GM12878 (cell line): ENCODE measurements around the gene UNC119. TPM values are rescaled to one million over a fixed set of nuclear protein-coding genes. Genes with fewer than 3 reads are reported as not detected.

Experiments used
- ATAC-seq: fragments of 200-7000 bp; cut with Tn5 transposase; 3 replicates; pipeline ENCODE4 v1.9.1; 2020; ENCODE audit warnings: mild to moderate bottlenecking, moderate library complexity
- BruUV-seq: library from RNA; stranded (reverse); fragments of 400-500 nt; replicated peaks from 2 replicates; lab custom pipeline; 2021; lab: Mats Ljungman, UMichigan
- CTCF ChIA-PET: fragments of 300-600 bp; sonication (Branson Sonifier 250); formaldehyde crosslinking; extraction: SDS; loops from one replicate; lab custom pipeline; 2021; ENCODE audit warnings: inconsistent platforms; lab: Yijun Ruan, JAX
- POLR2A ChIA-PET: fragments of 350-600 bp; formaldehyde crosslinking; extraction: SDS; loops from one replicate; lab custom pipeline; 2021; ENCODE audit warnings: inconsistent platforms; lab: Charles Lee
- RAD21 ChIA-PET: fragments of 300-600 bp; sonication (Branson Sonifier 250); formaldehyde crosslinking; loops from one replicate; lab custom pipeline; 2023; ENCODE audit warnings: antibody characterized with exemption; ENCODE audit not compliant: unreplicated experiment; lab: Charles Lee
- SMC1A ChIA-PET: fragments of 300-600 bp; sonication (Branson Sonifier 250); formaldehyde crosslinking; loops from one replicate; lab custom pipeline; 2023; ENCODE audit not compliant: unreplicated experiment, uncharacterized antibody; lab: Charles Lee
- DNase-seq: peaks from one replicate; pipeline ENCODE4 v3.0.0-alpha.2; 2011; ENCODE audit warnings: low read depth, low spot score
- FAIRE-seq: peaks from 3 replicates; lab custom pipeline; 2011; peaks lifted over from hg19 to GRCh38; lab: Jason Lieb, UNC
- H2AFZ ChIP-seq: 2 replicates; pipeline ENCODE4 v1.6.0; 2011; ENCODE audit warnings: low read depth, low read length, control low read depth; ENCODE audit not compliant: control insufficient read depth
- H3K27ac ChIP-seq: 2 replicates; pipeline ENCODE4 v1.5.1; 2011; ENCODE audit warnings: control low read depth; ENCODE audit not compliant: control insufficient read depth, insufficient read depth
- H3K27me3 ChIP-seq, 2 experiments: replicated peaks in 1 of 2; 2 replicates each; pipeline versions ENCODE4 v1.6.0 to v1.6.1; 2011; ENCODE audit warnings: low read length in 1 of 2; ENCODE audit not compliant: control insufficient read depth in 2 of 2, insufficient read depth in 2 of 2
- H3K36me3 ChIP-seq, 2 experiments: 2 replicates each; pipeline ENCODE4 v1.5.1; 2011; ENCODE audit warnings: low read length in 1 of 2; ENCODE audit not compliant: control insufficient read depth in 2 of 2, insufficient read depth in 2 of 2
- H3K4me1 ChIP-seq: 2 replicates; pipeline ENCODE4 v1.6.1; 2011; ENCODE audit warnings: mild to moderate bottlenecking, low read length, moderate library complexity, mixed read lengths; ENCODE audit not compliant: control insufficient read depth, insufficient read depth
- H3K4me2 ChIP-seq: 2 replicates; pipeline ENCODE4 v1.6.0; 2011; ENCODE audit warnings: control low read depth; ENCODE audit not compliant: control insufficient read depth, insufficient read depth
- H3K4me3 ChIP-seq: fragments of 200-600 bp; sonication (generic); 2 replicates; pipeline ENCODE4 v1.5.1; 2016
- H3K79me2 ChIP-seq: 2 replicates; pipeline ENCODE4 v1.6.0; 2011; ENCODE audit warnings: low read length; ENCODE audit not compliant: control insufficient read depth, insufficient read depth
- H3K9ac ChIP-seq: 2 replicates; pipeline ENCODE4 v1.8.0; 2011; ENCODE audit warnings: low read length, control low read depth, mixed read lengths; ENCODE audit not compliant: control insufficient read depth, insufficient read depth
- H3K9me3 ChIP-seq: replicated peaks from 3 replicates; pipeline ENCODE4 v1.5.1; 2011; ENCODE audit warnings: mild to moderate bottlenecking, low read length; ENCODE audit not compliant: control insufficient read depth, insufficient read depth
- H4K20me1 ChIP-seq: 2 replicates; pipeline ENCODE4 v1.6.0; 2011; ENCODE audit not compliant: control insufficient read depth, insufficient read depth
- ASH2L ChIP-seq: fragments of 300-600, 200-600 bp; sonication (generic); IDR thresholded peaks from 2 replicates; pipeline ENCODE4 v1.6.1; 2017; ENCODE audit warnings: low read depth, mild to moderate bottlenecking, borderline replicate concordance
- FOXM1 ChIP-seq: IDR thresholded peaks from 2 replicates; pipeline ENCODE4 v1.6.1; 2012; ENCODE audit warnings: low read depth, mild to moderate bottlenecking, inconsistent platforms, low read length, moderate library complexity
- GATAD2B ChIP-seq: fragments of 450-650 bp; conservative IDR thresholded peaks from 2 replicates; pipeline ENCODE4 v1.6.1; 2017; ENCODE audit warnings: low read depth, mild to moderate bottlenecking, moderate library complexity
- LARP7 ChIP-seq: fragments of 450-650 bp; IDR thresholded peaks from 2 replicates; pipeline ENCODE4 v1.6.1; 2017; ENCODE audit warnings: mild to moderate bottlenecking
- MYB ChIP-seq: fragments of 150-350 bp; IDR thresholded peaks from 2 replicates; pipeline ENCODE4 v1.6.1; 2014; ENCODE audit warnings: mild to moderate bottlenecking, low read depth, low read length, borderline replicate concordance
- MYC ChIP-seq: IDR thresholded peaks from 2 replicates; pipeline ENCODE4 v1.6.1; 2011; ENCODE audit warnings: mild to moderate bottlenecking, low read length, moderate library complexity, inconsistent platforms; ENCODE audit not compliant: insufficient read depth, insufficient replicate concordance, insufficient read length, severe bottlenecking
- NFXL1 ChIP-seq: fragments of 450-650 bp; IDR thresholded peaks from 2 replicates; pipeline ENCODE4 v1.6.1; 2017; ENCODE audit warnings: antibody characterized with exemption, mild to moderate bottlenecking, borderline replicate concordance
- NFYA ChIP-seq: IDR thresholded peaks from 2 replicates; pipeline ENCODE4 v1.6.1; 2011; ENCODE audit warnings: low read depth, mild to moderate bottlenecking, low read length, improper control_type of control experiment, borderline replicate concordance
- PAX5 ChIP-seq: IDR thresholded peaks from 2 replicates; pipeline ENCODE4 v1.6.1; 2011; ENCODE audit warnings: low read depth, low read length, borderline replicate concordance
- PML ChIP-seq: IDR thresholded peaks from 2 replicates; pipeline ENCODE4 v1.6.1; 2012; ENCODE audit warnings: low read length, inconsistent platforms
- RCOR1 ChIP-seq: conservative IDR thresholded peaks from 2 replicates; pipeline ENCODE4 v1.6.1; 2012; ENCODE audit warnings: low read depth, low read length, improper control_type of control experiment
- SMARCA5 ChIP-seq: fragments of 450-650 bp; IDR thresholded peaks from 2 replicates; pipeline ENCODE4 v1.6.1; 2017; ENCODE audit warnings: mild to moderate bottlenecking
- SPI1 ChIP-seq: IDR thresholded peaks from 2 replicates; pipeline ENCODE4 v1.6.1; 2011; ENCODE audit warnings: low read depth, mild to moderate bottlenecking, low read length, moderate library complexity, borderline replicate concordance; ENCODE audit not compliant: insufficient read depth
- SREBF2 ChIP-seq: IDR thresholded peaks from 2 replicates; pipeline ENCODE4 v1.6.1; 2012; ENCODE audit warnings: mild to moderate bottlenecking, low read length
- SUPT20H ChIP-seq: IDR thresholded peaks from 2 replicates; pipeline ENCODE4 v1.6.1; 2011; ENCODE audit warnings: low read depth, mild to moderate bottlenecking, low read length, moderate library complexity, borderline replicate concordance; ENCODE audit not compliant: control insufficient read depth
- TCF7 ChIP-seq: IDR thresholded peaks from 2 replicates; pipeline ENCODE4 v1.6.1; 2014; ENCODE audit warnings: antibody characterized with exemption, borderline replicate concordance
- WGBS: methylation state at CpG from one replicate; pipeline ENCODE4 v1.1.6; 2016; ENCODE audit warnings: low lambda C conversion rate; ENCODE audit not compliant: insufficient replicate concordance, insufficient coverage; ENCODE audit errors: missing lambda C conversion rate; 5-methylcytosine and 5-hydroxymethylcytosine counted together
- in situ Hi-C: fragments of 300-500 bp; cut with MboI; formaldehyde crosslinking; loops from 9 replicates; pipeline ENCODE4 v1.14.3; 2018; ENCODE audit warnings: mixed read lengths
- intact Hi-C: fragments of 100-400 bp; cut with micrococcal nuclease; formaldehyde crosslinking; loops from one replicate; pipeline ENCODE4 v1.14.2; 2022; ENCODE audit not compliant: unreplicated experiment
- polyA plus RNA-seq, 11 experiments: library from polyadenylated mRNA; depleted of rRNA in 4 of 11; unstranded in 6 of 11; stranded (reverse) in 5 of 11; fragments of >200 nt; fragmentation: Nextera tagmentation in 4 of 11; fragmentation: Illumina TruSeq in 1 of 11; extraction: Ambion mirVana in 4 of 11; extraction: Trizol in 1 of 11; gene quantifications; 1 replicate in 1 of 11; 2 replicates in 10 of 11; pipeline versions ENCODE4 v1.2.1 to v1.2.3, GENCODE V29; 2011 to 2016; ENCODE audit warnings: inconsistent platforms in 2 of 11, missing spikeins in 2 of 11, low read depth in 1 of 11
- total RNA-seq, 4 experiments: library from RNA; depleted of rRNA in 3 of 4; stranded (reverse); fragments of >200 nt in 3 of 4; fragmentation: Illumina TruSeq in 1 of 4; extraction: Trizol in 1 of 4; gene quantifications; 2 replicates each; pipeline versions ENCODE4 v1.2.1 to v1.2.3, GENCODE V29; 2013 to 2021
- TF ChIP-seq, protein P1 (sequence below): fragments of 150-350 bp; IDR thresholded peaks from 2 replicates; pipeline ENCODE4 v1.6.1; 2014; ENCODE audit warnings: mild to moderate bottlenecking, low read depth, low read length

Gene UNC119
- total and polyA plus RNA-seq, 10 of the 15 experiments (the other 5 are each of a cell fraction or from before 2014, with no cell fraction given), result 2.7 to 436 (median 57.8) TPM

GRCh38 chr17:28528327-28529012, 24.0 kb downstream of the UNC119 start:
- DNase-seq (no peak), ATAC-seq (no peak), FAIRE-seq (no peak)
- intact Hi-C loops, result no loop called here
- Histone ChIP-seq H3K9me3 (no peaks in the 10 kb centered on the region), H3K4me2 (no peak overlapping the region), H3K4me1 (no peaks in the 10 kb centered on the region), H3K4me3 (no peak overlapping the region), H3K79me2 (no peaks in the 10 kb centered on the region), H3K36me3 (no peaks in the 10 kb centered on the region; a peak in 1 of 4 replicates), H4K20me1 (no peaks in the 10 kb centered on the region), H3K27me3 (no peaks in the 10 kb centered on the region; a peak in 1 of 4 replicates), H3K27ac (no peak overlapping the region), H3K9ac (no peak overlapping the region)
- ChIA-PET POLR2A (interaction anchor here (0.6 kb wide), 2 partner anchors 15 to 132 kb away, joined by 3 to 4 read pairs; no protein-coding TSS in a partner anchor), SMC1A (interaction anchor here (1.5 kb wide), 1 partner anchor 43 kb away, joined by 3 read pairs; no protein-coding TSS in a partner anchor), RAD21 (no interaction called here)
- BruUV-seq, result no TSS peak
- in situ Hi-C loops, result no loop called here
- WGBS, result 45% methylated on average over 9 of the region's 9 CpGs
- TF ChIP-seq SUPT20H, result no peak
- TF ChIP-seq GATAD2B, result no peak
- TF ChIP-seq FOXM1, result no peak
- TF ChIP-seq, all 136 proteins: peak for 0
- CTCF ChIA-PET, result interaction anchor here (1.2 to 1.5 kb wide), 2 partner anchors 12 to 32 kb away, joined by 3 to 4 read pairs; no protein-coding TSS in a partner anchor
- H2AFZ ChIP-seq, result no peak overlapping the region

DNA sequence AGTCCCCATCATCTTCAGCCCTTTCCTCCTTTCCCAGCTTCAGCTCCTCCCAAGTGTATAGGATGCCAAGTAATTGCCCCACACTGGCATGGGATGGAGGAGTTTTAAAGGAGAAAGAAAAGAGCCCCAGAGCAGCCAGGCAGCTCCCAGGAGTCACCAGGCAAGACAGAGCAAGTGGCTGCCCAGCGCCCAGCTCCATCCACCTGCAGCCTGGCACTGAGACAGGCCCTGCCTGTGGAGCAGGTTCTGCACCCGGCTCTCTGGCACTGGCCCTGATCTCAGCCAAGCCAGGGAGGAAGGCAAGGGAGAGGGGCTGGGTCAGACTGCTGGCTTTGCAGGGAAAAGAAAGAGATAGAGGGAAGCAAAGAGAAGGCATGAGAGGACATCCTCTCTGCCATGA, 24.6 kb downstream of the UNC119 start:
- ATAC-seq, result no peak
- BruUV-seq, result no TSS peak
- TF ChIP-seq LARP7 (no peak), MYB (no peak), NFYA (no peak), SREBF2 (no peak), PAX5 (no peak), ASH2L (no peak), SMARCA5 (no peak), MYC (no peak), NFXL1 (no peak), TCF7 (no peak), SPI1 (no peak), RCOR1 (no peak), PML (no peak)
- TF ChIP-seq, protein P1, sequence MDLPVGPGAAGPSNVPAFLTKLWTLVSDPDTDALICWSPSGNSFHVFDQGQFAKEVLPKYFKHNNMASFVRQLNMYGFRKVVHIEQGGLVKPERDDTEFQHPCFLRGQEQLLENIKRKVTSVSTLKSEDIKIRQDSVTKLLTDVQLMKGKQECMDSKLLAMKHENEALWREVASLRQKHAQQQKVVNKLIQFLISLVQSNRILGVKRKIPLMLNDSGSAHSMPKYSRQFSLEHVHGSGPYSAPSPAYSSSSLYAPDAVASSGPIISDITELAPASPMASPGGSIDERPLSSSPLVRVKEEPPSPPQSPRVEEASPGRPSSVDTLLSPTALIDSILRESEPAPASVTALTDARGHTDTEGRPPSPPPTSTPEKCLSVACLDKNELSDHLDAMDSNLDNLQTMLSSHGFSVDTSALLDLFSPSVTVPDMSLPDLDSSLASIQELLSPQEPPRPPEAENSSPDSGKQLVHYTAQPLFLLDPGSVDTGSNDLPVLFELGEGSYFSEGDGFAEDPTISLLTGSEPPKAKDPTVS, result no peak

More for the DNA sequence above, 24.6 kb downstream of the UNC119 start:
- CTCF ChIA-PET, result interaction anchor here (1.2 to 1.5 kb wide), 2 partner anchors 13 to 31 kb away, joined by 3 to 4 read pairs; no protein-coding TSS in a partner anchor
- Histone ChIP-seq H3K4me3 (no peak overlapping the region), H3K36me3 (no peaks in the 10 kb centered on the region; a peak in 1 of 4 replicates), H2AFZ (no peak overlapping the region), H3K27me3 (no peaks in the 10 kb centered on the region; a peak in 1 of 4 replicates), H3K27ac (no peak overlapping the region), H3K9ac (no peak overlapping the region), H3K9me3 (no peaks in the 10 kb centered on the region), H3K79me2 (no peaks in the 10 kb centered on the region), H3K4me2 (no peak overlapping the region), H3K4me1 (no peaks in the 10 kb centered on the region), H4K20me1 (no peaks in the 10 kb centered on the region)
- SMC1A ChIA-PET, result no interaction called here
- FAIRE-seq (no peak), DNase-seq (no peak)
- POLR2A ChIA-PET, result no interaction called here
- intact Hi-C loops (no loop called here), in situ Hi-C loops (no loop called here)
- RAD21 ChIA-PET, result no interaction called here
- 36% methylated on average over 2 of the region's 2 CpGs for WGBS
